ENCODE data around the gene FTSJ3. TPM values are rescaled to one million over a fixed set of nuclear protein-coding genes. Genes with fewer than 3 reads are reported as not detected.
A peak's percentile ranks its signal among the peaks of the same experiment; 100 is the strongest.

Gene FTSJ3
- total RNA-seq, 1 donor from 2014 or later = 42.0 TPM

GRCh38 chr17:63834431-63835166 is 7.1 kb upstream of the FTSJ3 start:
- DNase-seq = peak; percentile 59
- Mint-ChIP-seq H3K36me3 (ENCODE audit: unreplicated experiment) (no peaks in the 10 kb centered on the region), H3K27ac (ENCODE audit: unreplicated experiment) (no peak overlapping the region), H3K4me3 (ENCODE audit: unreplicated experiment) (no peak overlapping the region), H3K9me3 (ENCODE audit: unreplicated experiment) (peaks cover 3% of the 10 kb centered on the region), H3K27me3 (ENCODE audit: unreplicated experiment) (peaks cover 6% of the 10 kb centered on the region), H3K4me1 (ENCODE audit: low read depth, unreplicated experiment) (peaks cover 6% of the 10 kb centered on the region)
- TF ChIP-seq CTCF (IDR thresholded peaks at IDR 0.05; ENCODE audit: partially characterized antibody, unreplicated experiment) = peak; percentile 48

GRCh38 chr17:63833741-63834373 is 6.4 kb upstream of the FTSJ3 start:
- Mint-ChIP-seq H3K36me3 (ENCODE audit: unreplicated experiment) (no peaks in the 10 kb centered on the region), H3K27ac (ENCODE audit: unreplicated experiment) (no peak overlapping the region), H3K9me3 (ENCODE audit: unreplicated experiment) (peaks cover 4% of the 10 kb centered on the region), H3K27me3 (ENCODE audit: unreplicated experiment) (peaks cover 6% of the 10 kb centered on the region), H3K4me3 (ENCODE audit: unreplicated experiment) (no peak overlapping the region), H3K4me1 (ENCODE audit: low read depth, unreplicated experiment) (peaks cover 8% of the 10 kb centered on the region)
- no peak for TF ChIP-seq CTCF (IDR thresholded peaks at IDR 0.05; ENCODE audit: partially characterized antibody, unreplicated experiment)
- no peak for DNase-seq

GRCh38 chr17:63833026-63833740 is 5.7 kb upstream of the FTSJ3 start:
- no peak for TF ChIP-seq CTCF (IDR thresholded peaks at IDR 0.05; ENCODE audit: partially characterized antibody, unreplicated experiment)
- no peaks in the 10 kb centered on the region for H3K36me3 Mint-ChIP-seq (ENCODE audit: unreplicated experiment)
- peaks cover 5% of the 10 kb centered on the region for H3K9me3 Mint-ChIP-seq (ENCODE audit: unreplicated experiment)
- DNase-seq = no peak
- peaks cover 8% of the 10 kb centered on the region for H3K4me1 Mint-ChIP-seq (ENCODE audit: low read depth, unreplicated experiment)
- no peak overlapping the region for H3K27ac Mint-ChIP-seq (ENCODE audit: unreplicated experiment)
- no peak overlapping the region for H3K4me3 Mint-ChIP-seq (ENCODE audit: unreplicated experiment)
- peaks cover 6% of the 10 kb centered on the region for H3K27me3 Mint-ChIP-seq (ENCODE audit: unreplicated experiment)

- no peak overlapping the region for H3K27ac Mint-ChIP-seq (ENCODE audit: unreplicated experiment)
- no peak for DNase-seq
- peaks cover 9% of the 10 kb centered on the region for H3K4me1 Mint-ChIP-seq (ENCODE audit: low read depth, unreplicated experiment)
- H3K36me3 Mint-ChIP-seq (ENCODE audit: unreplicated experiment) = no peaks in the 10 kb centered on the region
- peaks cover 8% of the 10 kb centered on the region for H3K9me3 Mint-ChIP-seq (ENCODE audit: unreplicated experiment)
- TF ChIP-seq CTCF (IDR thresholded peaks at IDR 0.05; ENCODE audit: partially characterized antibody, unreplicated experiment) = no peak
- peak overlapping the region; percentile 30 for H3K4me3 Mint-ChIP-seq (ENCODE audit: unreplicated experiment)
- peaks cover 7% of the 10 kb centered on the region for H3K27me3 Mint-ChIP-seq (ENCODE audit: unreplicated experiment)
Observed at GRCh38 chr17:63832455-63832854, 5.0 kb upstream of the FTSJ3 start.

All from glutamatergic neuron (in vitro differentiated cells).